Endothelial cell of umbilical vein (primary cell): ENCODE measurements around the gene RNF144B. TPM values are rescaled to one million over a fixed set of nuclear protein-coding genes. Genes with fewer than 3 reads are reported as not detected.

Experiments used
- BruUV-seq: library from RNA; stranded (reverse); fragments of 400-500 nt; replicated peaks from 2 replicates; lab custom pipeline; 2021; lab: Mats Ljungman, UMichigan
- CTCF ChIA-PET: fragments of 300-600, 350-600 bp; sonication (Branson Sonifier 250); formaldehyde crosslinking; loops from one replicate; lab custom pipeline; 2021; ENCODE audit warnings: antibody characterized with exemption, inconsistent platforms; lab: Charles Lee
- POLR2A ChIA-PET: fragments of 300-600, 350-600 bp; sonication (Branson Sonifier 250); formaldehyde crosslinking; loops from one replicate; lab custom pipeline; 2021; ENCODE audit warnings: antibody characterized with exemption, inconsistent platforms; lab: Charles Lee
- DNase-seq: peaks from one replicate; pipeline ENCODE4 v3.0.0-alpha.2; 2011; ENCODE audit warnings: low read depth, low spot score
- FAIRE-seq: peaks from 2 replicates; lab custom pipeline; 2011; peaks lifted over from hg19 to GRCh38; lab: Jason Lieb, UNC
- H2AFZ ChIP-seq: 2 replicates; pipeline ENCODE4 v1.6.0; 2012; ENCODE audit warnings: low read depth, low read length, control low read depth, inconsistent platforms
- H3K27ac ChIP-seq: 2 replicates; pipeline ENCODE4 v1.5.1; 2011; ENCODE audit warnings: low read depth, mild to moderate bottlenecking, control low read depth, low read length, moderate library complexity; ENCODE audit not compliant: insufficient read depth
- H3K27me3 ChIP-seq, 2 experiments: 2 replicates each; pipeline versions ENCODE4 v1.6.0 to v1.6.1; 2011; ENCODE audit warnings: low read length in 2 of 2, mixed read lengths in 1 of 2; ENCODE audit not compliant: control insufficient read depth in 2 of 2, insufficient read depth in 2 of 2
- H3K36me3 ChIP-seq, 2 experiments: 2 replicates in 1 of 2; 3 replicates in 1 of 2; pipeline ENCODE4 v1.5.1; 2011; ENCODE audit warnings: low read length in 2 of 2, mild to moderate bottlenecking in 1 of 2, moderate library complexity in 1 of 2; ENCODE audit not compliant: control insufficient read depth in 2 of 2, insufficient read depth in 2 of 2; ENCODE audit errors: extremely low read depth in 1 of 2
- H3K4me1 ChIP-seq: 3 replicates; pipeline ENCODE4 v1.5.1; 2011; ENCODE audit warnings: mild to moderate bottlenecking, low read length; ENCODE audit not compliant: control insufficient read depth, insufficient read depth; ENCODE audit errors: extremely low read depth
- H3K4me2 ChIP-seq: 2 replicates; pipeline ENCODE4 v1.6.1; 2011; ENCODE audit warnings: low read length, control low read depth, mixed read lengths; ENCODE audit not compliant: insufficient read depth
- H3K4me3 ChIP-seq, 3 experiments: fragments of 200-600 bp in 1 of 3; sonication (generic), shearing (Covaris generic) in 1 of 3; replicated peaks in 1 of 3; 2 replicates each; pipeline ENCODE4 v1.5.1; 2011 to 2016; ENCODE audit warnings: control low read depth in 3 of 3, low read length in 3 of 3, mild to moderate bottlenecking in 2 of 3, inconsistent platforms in 1 of 3, low read depth in 1 of 3, moderate library complexity in 1 of 3; ENCODE audit not compliant: insufficient read depth in 1 of 3
- H3K79me2 ChIP-seq: 2 replicates; pipeline ENCODE4 v1.6.0; 2012; ENCODE audit warnings: low read length, inconsistent platforms; ENCODE audit not compliant: control insufficient read depth, insufficient read depth
- H3K9ac ChIP-seq: replicated peaks from 2 replicates; pipeline ENCODE3; 2011; ENCODE audit warnings: low read length, control low read depth; ENCODE audit not compliant: insufficient read depth; ENCODE audit errors: extremely low read depth
- H3K9me1 ChIP-seq: replicated peaks from 3 replicates; pipeline ENCODE4 v1.6.0; 2011; ENCODE audit warnings: mild to moderate bottlenecking, low read length; ENCODE audit not compliant: control insufficient read depth, insufficient read depth; ENCODE audit errors: extremely low read depth
- H3K9me3 ChIP-seq: replicated peaks from 2 replicates; pipeline ENCODE4 v1.5.1; 2012; ENCODE audit warnings: low read length, inconsistent platforms; ENCODE audit not compliant: control insufficient read depth, insufficient read depth
- H4K20me1 ChIP-seq: replicated peaks from 2 replicates; pipeline ENCODE3; 2011; ENCODE audit warnings: mild to moderate bottlenecking, low read length; ENCODE audit not compliant: control insufficient read depth, insufficient read depth; ENCODE audit errors: extremely low read depth
- CTCF ChIP-seq, 2 donors: IDR thresholded peaks; 1 replicate in 1 of 2; 2 replicates in 1 of 2; pipeline ENCODE4 v1.5.1; 2011; ENCODE audit warnings: low read length in 2 of 2, mild to moderate bottlenecking in 2 of 2, moderate library complexity in 2 of 2, control low read depth in 1 of 2, inconsistent platforms in 1 of 2, low read depth in 1 of 2; ENCODE audit not compliant: insufficient read depth in 1 of 2; ENCODE audit errors: extremely low read depth in 1 of 2
- EZH2 ChIP-seq: IDR thresholded peaks from 2 replicates; pipeline ENCODE4 v1.6.1; 2012; ENCODE audit warnings: borderline replicate concordance, low read depth, mild to moderate bottlenecking, moderate library complexity, low read length, inconsistent platforms; ENCODE audit not compliant: severe bottlenecking
- FOS ChIP-seq: IDR thresholded peaks from 2 replicates; pipeline ENCODE4 v1.6.1; 2011; ENCODE audit warnings: mild to moderate bottlenecking, low read length, moderate library complexity, borderline replicate concordance; ENCODE audit not compliant: insufficient read depth
- GATA2 ChIP-seq: IDR thresholded peaks from 2 replicates; pipeline ENCODE4 v1.7.0; 2011; ENCODE audit warnings: low read depth, mild to moderate bottlenecking, moderate library complexity, mixed read lengths, low read length; ENCODE audit not compliant: insufficient read length, insufficient read depth
- JUN ChIP-seq: IDR thresholded peaks from 2 replicates; pipeline ENCODE4 v1.6.1; 2011; ENCODE audit warnings: borderline replicate concordance, low read depth; ENCODE audit not compliant: insufficient read length, insufficient read depth
- MAX ChIP-seq: IDR thresholded peaks from 2 replicates; pipeline ENCODE4 v1.6.1; 2011; ENCODE audit not compliant: insufficient read depth, insufficient read length
- MYC ChIP-seq: IDR thresholded peaks from one replicate; pipeline ENCODE4 v1.6.1; 2011; ENCODE audit warnings: mild to moderate bottlenecking, low read depth, low read length
- POLR2A ChIP-seq: IDR thresholded peaks from 2 replicates; pipeline ENCODE4 v1.6.1; 2012; ENCODE audit warnings: low read depth, mild to moderate bottlenecking, control low read depth, low read length
- POLR2AphosphoS5 ChIP-seq: IDR thresholded peaks from 2 replicates; pipeline ENCODE4 v1.6.1; 2012; ENCODE audit warnings: low read depth, mild to moderate bottlenecking, control low read depth, low read length, moderate library complexity; ENCODE audit not compliant: insufficient read depth
- dilution Hi-C: fragments of 300-500 bp; cut with MboI; formaldehyde crosslinking; loops from one replicate; pipeline ENCODE4 v1.15.0; 2019; ENCODE audit warnings: low sequenced_read_pairs; ENCODE audit not compliant: extremely low pct_ligation_motif_present
- intact Hi-C: fragments of 100-400 bp; cut with micrococcal nuclease; formaldehyde crosslinking; loops from one replicate; pipeline ENCODE4 v1.10.0; 2022
- polyA plus RNA-seq, 4 experiments: library from polyadenylated mRNA; depleted of rRNA in 3 of 4; stranded (reverse) in 3 of 4; unstranded in 1 of 4; fragments of >200 nt; gene quantifications; 2 replicates each; pipeline versions ENCODE4 v1.2.1 to v1.2.3, GENCODE V29; 2011 to 2012; ENCODE audit warnings: missing spikeins in 1 of 4
- total RNA-seq: library from RNA; stranded (reverse); gene quantifications from 2 replicates; pipeline ENCODE4 v1.2.3, GENCODE V29; 2021

The RNF144B gene
- total and polyA plus RNA-seq, 2 donors (not counting 3 experiments of a cell fraction or from before 2014, with no cell fraction given): 18.1 to 97.3 TPM

- no peak overlapping the region for H3K27ac ChIP-seq
- H3K4me3 ChIP-seq: no peak overlapping the region
- FAIRE-seq: no peak
- peaks cover 51% of the 10 kb centered on the region for H3K4me1 ChIP-seq
- H4K20me1 ChIP-seq: no peaks in the 10 kb centered on the region
- no peaks in the 10 kb centered on the region for H3K79me2 ChIP-seq
- TF ChIP-seq GATA2 (no peak), FOS (no peak), POLR2A (no peak), EZH2 (no peak), MYC (no peak), POLR2AphosphoS5 (no peak), MAX (no peak), CTCF (IDR thresholded peaks at IDR 0.05; ENCODE audit: extremely low read depth in 1 of 2, insufficient read depth in 1 of 2, low read depth in 1 of 2, low read length in 2 of 2) (no peak), JUN (no peak)
- no peaks in the 10 kb centered on the region for H3K27me3 ChIP-seq
- no TSS peak for BruUV-seq
- no peaks in the 10 kb centered on the region for H3K36me3 ChIP-seq
- H3K9ac ChIP-seq: no peak overlapping the region
- no peaks in the 10 kb centered on the region for H3K9me1 ChIP-seq
- no peaks in the 10 kb centered on the region for H3K9me3 ChIP-seq
- CTCF ChIA-PET: no interaction called here
- no peak overlapping the region for H3K4me2 ChIP-seq
- no peak for DNase-seq
- dilution Hi-C loops: no loop called here
- intact Hi-C loops: no loop called here
- H2AFZ ChIP-seq: no peak overlapping the region
- POLR2A ChIA-PET: no interaction called here
These were observed 18.7 kb upstream of the RNF144B start for GRCh38 chr6:18368277-18369105.
